Breast epithelium (tissue), 3 donors: ENCODE results near the gene UBR3.

ENCODE experiments used
- CTCF ChIP-seq, 3 donors: fragments of 450-650 bp; IDR thresholded peaks; one replicate each; pipeline ENCODE4 v1.5.1; 2016 to 2017; ENCODE audit warnings: antibody characterized with exemption in 3 of 3, mild to moderate bottlenecking in 3 of 3, moderate library complexity in 3 of 3
- POLR2A ChIP-seq: fragments of 450-650 bp; IDR thresholded peaks from one replicate; pipeline ENCODE4 v1.6.1; 2016; ENCODE audit warnings: antibody characterized with exemption, mild to moderate bottlenecking, moderate library complexity
- POLR2AphosphoS5 ChIP-seq, 3 donors: sonication (generic); formaldehyde crosslinking; IDR thresholded peaks; one replicate each; pipeline ENCODE4 v1.6.1; 2017; ENCODE audit warnings: antibody characterized with exemption in 3 of 3

DNA sequence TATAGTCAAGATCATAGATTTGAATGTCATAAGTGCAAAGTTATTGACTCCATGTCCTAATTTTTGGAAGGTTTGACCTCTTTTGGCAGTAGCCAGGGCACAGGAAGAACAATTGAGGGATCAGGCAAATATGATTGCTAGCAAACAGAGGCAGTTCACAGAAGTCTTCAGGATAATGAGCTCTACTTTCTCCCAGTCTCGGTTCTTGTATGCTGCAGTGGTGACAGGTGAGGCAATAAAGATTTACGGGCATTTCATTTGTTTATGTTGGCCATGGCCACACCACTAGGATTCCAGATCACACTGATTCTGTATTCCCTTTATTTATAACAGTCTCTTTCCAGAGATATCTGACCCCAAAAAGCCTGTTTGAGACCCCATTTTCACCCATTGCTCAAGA, 137.5 kb downstream of the UBR3 start:
- TF ChIP-seq POLR2A (no peak), CTCF (IDR thresholded peaks at IDR 0.05) (no peak), POLR2AphosphoS5 (IDR thresholded peaks at IDR 0.05) (no peak)
